ENCODE results near the gene MPP4.

DNA sequence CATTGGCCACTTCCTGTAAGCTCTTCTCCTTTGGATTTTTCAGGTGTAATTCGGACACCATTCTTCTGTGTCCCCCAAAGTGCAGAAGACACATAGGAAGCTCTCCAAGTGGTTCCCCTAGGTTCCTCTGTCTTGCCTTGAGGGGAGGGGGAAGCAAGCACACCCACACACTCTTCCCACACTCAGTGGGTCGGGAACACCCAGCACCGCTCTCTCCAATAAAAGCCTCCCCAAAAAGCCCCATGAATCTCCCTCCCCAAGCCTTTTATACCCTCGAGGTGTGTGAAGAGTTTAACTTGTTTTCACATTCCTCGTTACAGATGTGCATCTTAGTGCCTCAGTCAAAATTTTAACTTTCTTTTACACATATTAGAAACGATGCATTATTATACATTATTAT lies 45.2 kb downstream of the MPP4 start:
- TF ChIP-seq EZH2phosphoT487 (conservative IDR thresholded peaks at IDR 0.05; ENCODE audit: low read length) (no peak), CTCF (IDR thresholded peaks at IDR 0.05; ENCODE audit: insufficient read depth, low read length, poor library complexity, severe bottlenecking) (no peak)
